Tibial artery (tissue), 4 donors: ENCODE results near the gene TMEM240.
A peak's percentile ranks its signal among the peaks of the same experiment; 100 is the strongest.
"Not testable (repeated sequence)": the region's sequence is repeated elsewhere in the genome, so short reads cannot be mapped to it uniquely, and the experiment has no call there.

Source experiments
- DNase-seq, 2 donors: peaks; one replicate each; pipeline ENCODE4 v3.0.0-alpha.2; 2019
- H3K27ac ChIP-seq, 2 donors: fragments of 200-600 bp; sonication (generic) in 1 of 2; 1 replicate in 1 of 2; 2 replicates in 1 of 2; pipeline ENCODE4 v1.5.1; 2018 to 2019; ENCODE audit warnings: mild to moderate bottlenecking in 1 of 2
- H3K27me3 ChIP-seq, 2 donors: fragments of 200-600 bp; sonication (generic) in 1 of 2; one replicate each; pipeline versions ENCODE4 v1.5.1 to v1.6.0; 2016 to 2019
- H3K36me3 ChIP-seq, 3 donors: fragments of 200-600 bp; sonication (generic) in 2 of 3; one replicate each; pipeline ENCODE4 v1.5.1; 2016 to 2019; ENCODE audit warnings: mild to moderate bottlenecking in 2 of 3
- H3K4me1 ChIP-seq, 4 donors: fragments of 200-600 bp; sonication (generic) in 2 of 4; 1 replicate in 3 of 4; 2 replicates in 1 of 4; pipeline ENCODE4 v1.5.1; 2016 to 2019
- H3K4me3 ChIP-seq, 2 donors: fragments of 200-600 bp; sonication (generic) in 1 of 2; 1 replicate in 1 of 2; 2 replicates in 1 of 2; pipeline ENCODE4 v1.5.1; 2018 to 2019; ENCODE audit warnings: mild to moderate bottlenecking in 2 of 2
- H3K9me3 ChIP-seq, 3 donors: fragments of 200-600 bp; sonication (generic) in 1 of 3; one replicate each; pipeline ENCODE4 v1.5.1; 2016 to 2019
- CTCF ChIP-seq, 2 experiments: fragments of 200-600 bp in 1 of 2; fragments of 450-650 bp in 1 of 2; IDR thresholded peaks; one replicate each; pipeline ENCODE4 v1.5.1; 2017 to 2019; ENCODE audit warnings: antibody characterized with exemption in 2 of 2, mild to moderate bottlenecking in 1 of 2, moderate library complexity in 1 of 2
- intact Hi-C: fragments of 100-400 bp; cut with DNase I; formaldehyde crosslinking; loops from one replicate; pipeline ENCODE4 v1.15.0; 2023; ENCODE audit warnings: low total_unique reads

The TMEM240 gene

GRCh38 chr1:1523226-1523625 lies 17.2 kb downstream of the TMEM240 start:
- DNase-seq, H3K4me3 ChIP-seq, H3K4me1 ChIP-seq, H3K27ac ChIP-seq, intact Hi-C loops, H3K9me3 ChIP-seq, H3K27me3 ChIP-seq: not testable (repeated sequence)
- H3K36me3 ChIP-seq, result peaks cover 19 to 85% (median 45%) of the 10 kb centered on the region in 3 donors

DNA sequence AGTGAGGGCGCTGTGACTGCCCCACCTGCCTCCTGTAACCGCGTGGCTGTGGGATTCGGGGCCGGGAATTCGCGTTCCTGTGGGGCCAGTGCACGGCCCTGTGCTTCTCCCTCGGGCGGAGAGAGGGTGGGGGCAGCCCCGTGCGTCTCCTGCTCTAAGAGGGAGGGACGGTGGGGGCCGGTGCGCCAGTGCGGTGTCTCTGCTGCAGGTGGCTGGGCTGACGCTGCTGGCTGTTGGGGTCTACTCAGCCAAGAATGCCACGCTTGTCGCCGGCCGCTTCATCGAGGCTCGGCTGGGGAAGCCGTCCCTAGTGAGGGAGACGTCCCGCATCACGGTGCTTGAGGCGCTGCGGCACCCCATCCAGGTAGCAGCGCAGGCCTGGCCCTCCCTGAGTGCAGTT lies 17.9 kb downstream of the TMEM240 start:
- H3K27me3 ChIP-seq, H3K4me3 ChIP-seq, intact Hi-C loops, H3K27ac ChIP-seq, H3K4me1 ChIP-seq, DNase-seq, H3K9me3 ChIP-seq: not testable (repeated sequence)
- peaks cover 13 to 85% (median 49%) of the 10 kb centered on the region in 3 donors for H3K36me3 ChIP-seq

DNA sequence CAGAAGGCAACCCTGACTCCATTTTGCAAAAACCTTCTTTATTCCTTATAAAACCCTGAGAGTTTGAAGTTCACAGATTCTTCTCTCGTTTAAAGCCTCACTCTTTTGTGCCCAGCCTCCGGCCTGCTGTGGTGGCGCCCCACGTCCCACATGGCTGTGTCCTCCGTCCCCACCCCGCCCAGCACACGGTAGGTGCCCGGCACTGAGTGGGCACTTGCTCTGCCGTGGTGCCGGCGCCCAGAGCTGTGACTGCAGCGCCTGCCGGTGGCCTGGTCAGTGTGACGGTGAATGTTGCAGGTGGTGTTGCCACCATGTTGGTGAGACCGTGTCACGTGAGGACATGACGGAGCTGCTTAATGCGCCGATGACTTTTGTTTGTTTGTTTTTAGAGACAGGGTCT lies 19.1 kb downstream of the TMEM240 start:
- intact Hi-C loops, result no loop called here
- Histone ChIP-seq H3K27me3 (no peaks in the 10 kb centered on the region), H3K36me3 (peaks cover 18 to 78% (median 48%) of the 10 kb centered on the region in 3 donors), H3K27ac (no peak overlapping the region), H3K9me3 (no peaks in the 10 kb centered on the region), H3K4me1 (no peaks in the 10 kb centered on the region), H3K4me3 (no peak overlapping the region)
- no peak for TF ChIP-seq CTCF (IDR thresholded peaks at IDR 0.05)
- DNase-seq, result no peak

DNA sequence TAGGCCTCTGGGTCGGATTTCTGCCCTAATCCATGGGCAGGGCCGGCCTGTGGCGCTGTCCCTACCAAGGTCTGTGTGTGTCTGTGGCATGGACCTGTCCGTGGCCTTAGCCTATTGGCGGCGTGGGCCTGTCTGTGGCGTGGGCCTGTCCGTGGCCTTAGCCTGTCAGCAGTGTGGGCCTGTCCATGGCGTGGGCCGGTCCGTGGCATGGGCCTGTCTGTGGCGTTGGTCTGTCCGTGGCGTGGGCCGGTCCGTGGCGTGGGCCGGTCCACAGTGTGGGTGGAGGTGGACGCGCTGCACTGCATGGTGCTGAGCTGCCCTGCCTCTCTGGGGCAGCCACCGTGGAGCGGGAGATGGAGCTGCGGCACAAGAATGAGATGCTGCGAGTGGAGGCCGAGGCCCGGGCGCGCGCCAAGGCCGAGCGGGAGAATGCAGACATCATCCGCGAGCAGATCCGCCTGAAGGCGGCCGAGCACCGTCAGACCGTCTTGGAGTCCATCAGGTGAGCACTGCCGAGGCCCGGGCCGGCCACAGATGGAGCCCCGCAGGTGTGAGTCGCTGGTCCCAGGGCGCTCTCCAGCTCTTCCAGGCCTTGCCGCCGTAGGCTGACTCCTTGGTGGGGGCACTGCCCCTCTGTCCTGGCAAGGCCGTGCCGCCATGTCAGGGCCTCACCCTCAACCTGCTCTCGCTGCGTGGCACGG lies 20.5 kb downstream of the TMEM240 start:
- H3K36me3 ChIP-seq, result peaks cover 18 to 64% (median 48%) of the 10 kb centered on the region in 3 donors
- H3K27ac ChIP-seq, H3K4me3 ChIP-seq, intact Hi-C loops, H3K27me3 ChIP-seq, H3K9me3 ChIP-seq, H3K4me1 ChIP-seq, DNase-seq: not testable (repeated sequence)

GRCh38 chr1:1518621-1519007 lies 21.8 kb downstream of the TMEM240 start:
- H3K27ac ChIP-seq, H3K4me3 ChIP-seq, H3K4me1 ChIP-seq, intact Hi-C loops, H3K27me3 ChIP-seq, H3K9me3 ChIP-seq, DNase-seq: not testable (repeated sequence)
- peaks cover 18 to 59% (median 46%) of the 10 kb centered on the region in 3 donors for H3K36me3 ChIP-seq

- TF ChIP-seq CTCF (IDR thresholded peaks at IDR 0.05), result no peak
- intact Hi-C loops, result no loop called here
- no peak for DNase-seq
- Histone ChIP-seq H3K9me3 (no peaks in the 10 kb centered on the region), H3K4me1 (peaks cover 0 to 5% (median 1%) of the 10 kb centered on the region in 4 donors), H3K27me3 (no peaks in the 10 kb centered on the region), H3K27ac (no peak overlapping the region), H3K36me3 (peaks cover 18 to 53% (median 43%) of the 10 kb centered on the region in 3 donors), H3K4me3 (no peak overlapping the region)
Observed at GRCh38 chr1:1517973-1518620, 22.3 kb downstream of the TMEM240 start.

- H3K27ac ChIP-seq, H3K4me3 ChIP-seq, intact Hi-C loops, H3K4me1 ChIP-seq, DNase-seq, H3K27me3 ChIP-seq, H3K9me3 ChIP-seq: not testable (repeated sequence)
- H3K36me3 ChIP-seq, result peaks cover 18 to 43% (median 36%) of the 10 kb centered on the region in 3 donors
Observed at GRCh38 chr1:1516923-1517322, 23.5 kb downstream of the TMEM240 start.

DNA sequence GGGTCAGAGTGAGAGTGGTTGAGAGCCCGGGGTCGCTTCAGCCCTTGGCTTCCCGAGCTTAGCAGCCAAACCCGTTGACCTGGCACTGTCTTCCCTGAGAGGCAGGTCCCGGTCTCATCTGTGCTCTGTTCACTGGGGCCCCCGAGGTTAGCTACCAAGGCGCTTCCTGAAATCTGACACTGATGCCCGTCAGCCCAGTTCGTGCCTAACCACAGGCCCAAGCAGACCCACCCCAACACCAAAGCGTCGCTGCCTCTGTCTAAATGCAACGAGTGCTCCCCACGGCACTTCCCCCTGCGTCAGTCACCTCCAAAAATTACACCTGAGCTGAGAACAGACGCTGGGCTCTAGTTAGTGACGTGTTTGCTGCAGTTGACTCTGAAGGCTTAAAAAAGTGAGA lies 26.0 kb downstream of the TMEM240 start:
- intact Hi-C loops, H3K27me3 ChIP-seq, H3K27ac ChIP-seq, H3K9me3 ChIP-seq, H3K4me3 ChIP-seq, DNase-seq: not testable (repeated sequence)
- Histone ChIP-seq H3K36me3 (peaks cover 7 to 20% (median 18%) of the 10 kb centered on the region in 3 donors), H3K4me1 (peaks cover 0 to 15% (median 9%) of the 10 kb centered on the region in 4 donors)

DNA sequence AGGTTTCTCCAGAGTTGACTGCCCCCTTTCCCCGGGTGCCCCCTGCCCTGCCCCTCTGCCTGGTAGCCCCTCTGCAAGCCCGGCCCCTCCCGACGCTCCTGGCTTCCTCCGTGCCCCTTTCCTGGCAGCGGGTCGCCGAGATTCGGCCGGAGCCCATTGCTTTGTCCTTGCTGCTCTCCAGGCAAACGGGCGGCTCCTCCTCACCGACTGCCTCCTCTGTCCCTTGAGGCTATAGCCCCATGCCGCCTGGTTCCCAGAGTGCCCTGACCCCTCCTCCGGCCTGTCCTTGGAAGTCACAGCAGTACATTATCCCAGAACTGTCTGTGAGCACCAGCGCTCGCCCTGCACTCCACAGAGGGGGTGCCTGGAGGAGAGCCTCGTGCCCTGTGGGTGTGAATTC lies 26.7 kb downstream of the TMEM240 start:
- DNase-seq, H3K27ac ChIP-seq, intact Hi-C loops, H3K27me3 ChIP-seq, H3K4me3 ChIP-seq, H3K9me3 ChIP-seq: not testable (repeated sequence)
- peaks cover 7 to 16% (median 16%) of the 10 kb centered on the region in 3 donors for H3K36me3 ChIP-seq
- peaks cover 0 to 15% (median 9%) of the 10 kb centered on the region in 4 donors for H3K4me1 ChIP-seq

GRCh38 chr1:1512425-1512824 lies 28.0 kb downstream of the TMEM240 start:
- H3K27me3 ChIP-seq, intact Hi-C loops, H3K36me3 ChIP-seq, H3K9me3 ChIP-seq, DNase-seq: not testable (repeated sequence)
- Histone ChIP-seq H3K4me3 (peak overlapping the region; percentile 76 to 78), H3K4me1 (peaks cover 0 to 15% (median 9%) of the 10 kb centered on the region in 4 donors), H3K27ac (peak overlapping the region; percentile 90 to 91)
